NT2/D1 (cell line): ENCODE measurements around the gene TPRX1.

Experiments
- YY1 ChIP-seq: IDR thresholded peaks from 2 replicates; pipeline ENCODE4 v1.6.1; 2011; ENCODE audit not compliant: insufficient read length, insufficient read depth
- ZNF274 ChIP-seq: IDR thresholded peaks from 2 replicates; pipeline ENCODE4 v1.6.1; 2011; ENCODE audit warnings: mild to moderate bottlenecking, low read depth, low read length

DNA sequence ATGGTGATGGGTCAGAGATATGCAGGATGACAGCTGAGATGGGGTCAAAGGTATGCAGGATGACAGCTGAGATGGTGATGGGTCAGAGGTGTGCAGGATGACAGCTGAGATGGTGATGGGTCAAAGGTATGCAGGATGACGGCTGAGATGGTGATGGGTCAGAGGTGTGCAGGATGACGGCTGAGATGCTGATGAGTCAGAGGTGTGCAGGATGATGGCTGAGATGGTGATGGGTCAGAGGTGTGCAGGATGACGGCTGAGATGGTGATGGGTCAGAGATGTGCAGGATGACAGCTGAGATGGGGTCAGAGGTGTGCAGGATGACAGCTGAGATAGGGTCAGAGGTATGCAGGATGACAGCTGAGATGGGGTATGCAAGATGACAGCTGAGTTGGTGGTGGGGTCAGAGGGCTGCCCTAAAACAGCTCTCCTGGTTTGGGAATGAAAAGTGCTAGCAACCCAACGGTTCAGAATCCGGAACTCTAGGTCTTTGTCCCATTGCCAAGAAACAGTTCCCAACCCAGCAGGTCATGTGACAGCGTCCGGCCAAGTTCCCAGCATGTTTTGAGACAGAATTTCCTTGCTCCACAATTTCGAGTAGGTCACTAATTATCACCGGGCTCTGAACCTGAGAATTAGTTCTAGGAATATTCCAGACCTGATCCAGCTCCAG is 22.6 kb downstream of the TPRX1 start:
- TF ChIP-seq ZNF274 (no peak), YY1 (no peak)
